Testis (tissue), 3 donors: Measurements from ENCODE around the gene OGN. TPM values are rescaled to one million over a fixed set of nuclear protein-coding genes. Genes with fewer than 3 reads are reported as not detected.

Experiments
- DNase-seq: peaks from one replicate; pipeline ENCODE4 v3.0.0-alpha.2; 2019
- H3K27ac ChIP-seq, 2 donors: fragments of 200-600 bp; sonication (generic); one replicate each; pipeline ENCODE4 v1.5.1; 2019
- H3K27me3 ChIP-seq: fragments of 200-600 bp; sonication (generic); one replicate; pipeline ENCODE4 v1.5.1; 2019
- H3K36me3 ChIP-seq: fragments of 200-600 bp; sonication (generic); one replicate; pipeline ENCODE4 v1.5.1; 2017; ENCODE audit warnings: low read depth; ENCODE audit errors: missing control alignments
- H3K4me1 ChIP-seq: fragments of 200-600 bp; sonication (generic); one replicate; pipeline ENCODE4 v1.5.1; 2019
- H3K4me3 ChIP-seq, 2 donors: fragments of 200-600 bp; sonication (generic); one replicate each; pipeline ENCODE4 v1.5.1; 2017 to 2019
- H3K9me3 ChIP-seq: fragments of 200-600 bp; sonication (generic); one replicate; pipeline ENCODE4 v1.5.1; 2017
- CTCF ChIP-seq, 3 experiments: fragments of 450-650 bp in 2 of 3; fragments of 200-600 bp in 1 of 3; sonication (generic) in 1 of 3; IDR thresholded peaks; one replicate each; pipeline ENCODE4 v1.5.1; 2016 to 2019; ENCODE audit warnings: antibody characterized with exemption in 3 of 3, mild to moderate bottlenecking in 2 of 3, moderate library complexity in 1 of 3
- POLR2A ChIP-seq: fragments of 450-650 bp; IDR thresholded peaks from one replicate; pipeline ENCODE4 v1.6.1; 2017; ENCODE audit warnings: antibody characterized with exemption, mild to moderate bottlenecking, moderate library complexity
- WGBS, 2 donors: methylation state at CpG; one replicate each; pipeline ENCODE4 v1.1.5; 2018; 5-methylcytosine and 5-hydroxymethylcytosine counted together
- intact Hi-C: fragments of 100-400 bp; cut with DNase I; formaldehyde crosslinking; loops from one replicate; pipeline ENCODE4 v1.15.1; 2023; ENCODE audit warnings: low total_unique reads
- polyA plus RNA-seq: library from polyadenylated mRNA; stranded (reverse); fragments of 350-450 nt; fragmentation: Illumina TruSeq; extraction: RNeasy Lipid Tissue Mini Kit (QIAGEN cat#74804); gene quantifications from one replicate; pipeline ENCODE4 v1.2.3, GENCODE V29; 2014; ENCODE audit warnings: low read depth, low replicate concordance; ENCODE audit not compliant: insufficient read depth
- total RNA-seq, 2 donors: library from RNA; depleted of rRNA; stranded (reverse); fragments of >200 nt; gene quantifications; one replicate each; pipeline ENCODE4 v1.2.3, GENCODE V29; 2016

OGN gene
- total and polyA plus RNA-seq, 3 donors from 2014 or later = 4.9 to 18.4 (median 9.5) TPM

DNA sequence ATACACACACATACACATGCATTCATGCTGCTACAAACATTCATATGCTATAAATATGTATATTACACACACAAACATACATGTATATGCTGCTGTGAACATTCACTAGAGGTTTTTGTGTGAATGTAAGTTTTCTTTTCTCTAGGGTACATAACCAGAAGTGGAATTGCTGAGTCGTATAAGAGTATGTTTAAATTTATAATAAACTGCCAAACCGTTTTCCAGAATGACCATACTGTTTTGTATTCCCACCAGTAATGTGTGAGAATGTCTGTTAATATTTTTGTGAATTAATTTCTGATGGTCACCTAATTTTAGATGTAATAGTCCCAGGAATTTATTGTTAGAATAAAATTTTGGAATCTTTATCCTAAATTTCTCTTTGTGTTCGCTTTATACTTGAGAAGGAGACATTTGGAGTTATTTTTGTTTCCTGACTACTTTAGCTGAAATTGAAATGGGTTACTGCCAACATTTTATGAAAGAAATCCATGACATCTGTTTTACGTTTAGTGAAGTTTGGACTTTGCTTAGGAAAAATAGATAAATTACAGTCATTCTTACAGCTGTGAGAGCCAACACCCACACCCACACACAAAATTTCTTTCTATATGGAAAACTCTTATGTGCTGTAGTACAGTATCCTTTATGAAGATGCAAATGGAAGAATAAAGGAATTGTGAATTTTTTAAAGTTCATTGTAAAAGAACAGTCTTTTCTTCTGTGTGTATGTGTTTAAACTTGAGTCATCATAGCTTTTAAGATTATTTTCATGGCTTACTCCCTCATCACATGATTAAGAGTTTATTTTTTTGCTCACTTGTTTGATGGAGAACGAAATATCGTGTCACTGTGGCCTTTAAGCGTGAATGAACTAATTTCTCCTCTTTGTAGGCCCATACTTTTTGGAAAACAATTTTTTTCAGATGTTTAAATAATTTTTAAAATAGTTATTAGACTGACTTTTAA lies 54.3 kb downstream of the OGN start:
- intact Hi-C loops = loop anchor here (10.0 kb wide), 1 partner anchor 295 kb away; no protein-coding TSS in a partner anchor
- Histone ChIP-seq H3K4me3 (no peak overlapping the region), H3K27me3 (no peaks in the 10 kb centered on the region), H3K9me3 (no peaks in the 10 kb centered on the region), H3K27ac (peak overlapping the region; percentile 18 to 65), H3K4me1 (no peaks in the 10 kb centered on the region), H3K36me3 (no peaks in the 10 kb centered on the region)
- TF ChIP-seq CTCF (IDR thresholded peaks at IDR 0.05) = no peak
- no peak for TF ChIP-seq POLR2A
- no peak for DNase-seq
- WGBS, 2 donors = 61 to 63% methylated on average over 7 of the region's 7 CpGs

DNA sequence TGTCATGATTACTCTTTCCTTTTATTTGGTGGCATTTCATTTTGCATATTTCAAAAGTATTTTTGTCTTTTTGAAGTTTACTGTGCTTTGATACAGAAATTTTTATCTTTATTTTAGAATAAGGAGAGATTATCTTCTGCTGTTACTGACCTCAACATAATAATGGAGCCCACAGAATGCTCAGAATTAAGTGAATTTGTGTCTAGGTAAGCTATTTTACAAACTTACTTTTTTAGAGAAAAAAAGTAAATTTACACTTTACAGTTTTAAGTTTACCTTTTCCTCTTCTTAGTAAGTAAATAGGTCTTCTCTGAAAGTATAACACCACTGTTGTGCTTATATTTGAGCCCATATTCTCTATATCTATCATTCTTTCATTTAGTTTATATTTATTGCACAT lies 58.8 kb downstream of the OGN start:
- Histone ChIP-seq H3K9me3 (no peaks in the 10 kb centered on the region), H3K4me3 (no peak overlapping the region), H3K4me1 (no peaks in the 10 kb centered on the region), H3K36me3 (no peaks in the 10 kb centered on the region), H3K27me3 (no peaks in the 10 kb centered on the region), H3K27ac (no peak overlapping the region)
- DNase-seq = no peak
- TF ChIP-seq POLR2A = no peak
- no peak for TF ChIP-seq CTCF (IDR thresholded peaks at IDR 0.05)
- intact Hi-C loops = loop anchor here (10.0 kb wide), 1 partner anchor 299 kb away; no protein-coding TSS in a partner anchor

GRCh38 chr9:92342825-92343488 lies 61.4 kb downstream of the OGN start:
- no peak for DNase-seq
- Histone ChIP-seq H3K27me3 (no peaks in the 10 kb centered on the region), H3K4me3 (no peak overlapping the region), H3K36me3 (no peaks in the 10 kb centered on the region), H3K27ac (no peak overlapping the region), H3K4me1 (no peaks in the 10 kb centered on the region), H3K9me3 (no peaks in the 10 kb centered on the region)
- 75 to 76% methylated on average over 1 of the region's 1 CpG for WGBS, 2 donors
- intact Hi-C loops = loop anchor here (10.0 kb wide), 1 partner anchor 302 kb away; no protein-coding TSS in a partner anchor
- TF ChIP-seq POLR2A (no peak), CTCF (IDR thresholded peaks at IDR 0.05) (peak in 1 of 3 experiments; percentile 4)

- H3K27ac ChIP-seq = no peak overlapping the region
- intact Hi-C loops = loop anchor here (10.0 kb wide), 1 partner anchor 303 kb away; no protein-coding TSS in a partner anchor
- 100% methylated on average over 1 of the region's 1 CpG for WGBS, 2 donors
- no peaks in the 10 kb centered on the region for H3K36me3 ChIP-seq
- H3K27me3 ChIP-seq = no peaks in the 10 kb centered on the region
- H3K9me3 ChIP-seq = no peaks in the 10 kb centered on the region
- DNase-seq = no peak
- TF ChIP-seq POLR2A = no peak
- no peak for TF ChIP-seq CTCF (IDR thresholded peaks at IDR 0.05)
- no peaks in the 10 kb centered on the region for H3K4me1 ChIP-seq
- no peak overlapping the region for H3K4me3 ChIP-seq
Observed at GRCh38 chr9:92341578-92341977, 62.8 kb downstream of the OGN start.
